Activated CD4-positive, alpha-beta T cell treated with anti-CD3 and anti-CD28 coated beads, Interleukin-2, amount 50 U/mL, for 48 hours (primary cell): ENCODE results near the gene TMEM245.

Source experiments
- DNase-seq, 2 experiments: peaks; one replicate each; pipeline ENCODE4 v3.0.0-alpha.2; 2020

The TMEM245 gene

DNA sequence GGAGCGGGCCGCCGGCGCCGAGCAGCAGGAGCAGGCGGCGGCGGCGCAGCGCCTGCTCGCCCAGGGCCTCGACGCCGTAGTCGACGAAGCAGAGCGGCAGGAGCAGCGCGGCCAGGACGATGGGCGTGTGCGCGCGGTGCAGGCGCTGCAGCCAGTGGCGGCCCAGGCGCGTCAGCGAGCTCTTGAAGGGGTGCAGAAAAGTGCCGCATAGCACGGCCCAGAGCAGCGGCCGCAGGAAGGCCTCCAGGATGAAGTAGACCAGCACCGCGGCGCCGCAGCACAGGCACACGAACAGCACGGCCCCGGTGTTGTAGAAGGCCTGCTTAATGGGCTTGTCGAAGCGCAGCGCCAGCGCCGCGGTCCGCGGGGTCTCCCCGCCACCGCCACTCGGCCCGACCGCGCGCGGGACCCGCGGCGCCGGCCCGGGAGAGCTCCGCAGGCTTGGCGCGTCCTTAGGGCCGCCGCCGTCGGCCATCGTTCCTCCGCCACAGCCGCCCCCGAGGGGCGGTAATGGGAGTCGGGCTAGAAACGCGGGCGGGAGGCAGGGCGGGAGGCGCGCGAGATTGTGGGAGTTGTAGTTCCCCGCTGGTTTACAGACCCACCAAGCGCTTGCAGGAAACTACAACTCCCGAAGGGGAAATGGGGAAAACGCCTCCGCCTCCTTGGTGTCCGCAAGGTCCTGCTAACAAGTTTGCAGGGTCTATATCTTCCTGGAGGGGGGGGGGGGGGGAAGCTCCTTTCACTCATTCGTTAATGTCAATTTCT lies at the start of gene TMEM245:
TMEM245 (minus strand) TSS at position 509 of the 765 bp plus-strand sequence; CDS start at position 475, 34 bp downstream.
- peak; percentile 93 to 95 for DNase-seq

DNA sequence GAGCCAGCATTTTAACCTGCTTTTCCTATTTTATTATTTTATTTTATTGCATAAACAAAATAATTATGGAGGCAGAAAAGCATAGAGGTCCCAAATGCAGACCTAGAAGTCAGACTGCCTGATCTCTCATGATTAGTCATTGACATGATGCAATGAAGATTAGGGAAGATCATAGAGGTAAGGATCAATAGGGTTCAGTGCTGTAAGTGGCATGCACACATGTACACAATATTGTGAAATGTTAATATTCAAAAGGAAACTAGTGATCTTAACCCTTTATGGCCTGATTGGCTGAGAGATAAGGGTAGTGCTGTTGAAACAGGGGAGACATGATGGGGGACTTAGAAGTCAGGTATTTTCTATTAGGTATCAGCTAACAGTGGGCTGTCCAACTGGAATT lies 48.4 kb upstream of the TMEM245 start:
- DNase-seq, result no peak

DNA sequence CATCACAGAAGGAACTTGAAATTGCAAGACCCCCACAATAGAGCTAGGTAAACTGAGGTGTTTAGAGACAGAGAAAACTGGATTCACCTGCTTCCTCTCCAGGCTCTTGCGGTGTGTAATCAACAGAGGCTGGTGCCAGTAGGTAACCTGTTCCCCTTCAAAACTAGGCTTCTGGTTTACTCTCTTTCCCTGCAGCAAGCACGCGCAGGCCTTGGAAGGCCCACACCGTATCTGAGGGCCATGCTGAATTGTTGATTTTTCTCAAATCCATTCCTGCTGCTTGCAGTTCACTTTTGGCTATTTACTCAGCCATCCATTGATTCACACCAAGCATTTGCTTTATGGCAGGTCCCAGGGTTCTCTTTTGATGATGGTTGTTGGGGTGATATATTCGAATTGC lies 48.0 kb upstream of the TMEM245 start:
- no peak for DNase-seq

DNA sequence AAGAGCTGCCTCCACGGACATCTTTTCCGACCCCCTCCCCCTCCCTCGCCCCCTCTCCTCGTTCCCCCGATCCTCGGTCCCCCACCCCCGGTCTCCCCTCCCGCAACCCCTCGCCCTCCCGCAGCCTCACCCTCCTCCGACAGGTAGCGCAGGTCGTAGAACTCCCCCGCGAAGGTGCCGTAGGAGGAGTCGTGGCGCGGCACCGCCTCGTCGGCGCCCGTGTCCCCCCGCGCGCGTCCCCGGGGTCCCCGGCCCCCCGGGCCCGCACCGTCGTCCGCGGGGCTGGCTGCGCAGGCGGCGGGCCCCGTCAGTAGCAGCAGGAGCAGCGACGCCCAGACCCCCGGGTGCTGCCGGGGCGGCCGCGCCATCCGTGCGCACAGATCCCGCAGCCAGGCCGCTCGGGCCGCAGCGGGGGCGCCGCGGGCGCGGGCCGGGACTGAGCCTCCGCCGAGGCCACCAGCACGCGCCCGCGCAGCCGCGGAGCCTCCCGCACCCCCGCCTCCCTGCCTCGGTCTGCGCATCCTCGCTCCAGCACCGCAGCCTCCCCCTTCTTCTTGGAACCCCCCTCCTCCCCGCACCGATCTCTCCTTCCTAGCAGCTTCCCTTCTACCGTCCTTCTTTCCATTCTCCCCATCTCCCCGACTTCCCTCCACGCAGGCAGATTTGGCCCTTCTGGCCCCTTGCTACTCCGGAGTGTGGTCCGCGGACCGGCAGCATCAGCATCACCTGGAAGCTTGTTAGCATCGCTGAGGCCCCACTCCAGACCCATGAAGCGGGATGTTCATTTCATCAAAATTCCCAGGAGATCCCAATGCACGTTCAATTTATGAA lies 47.2 kb upstream of the TMEM245 start, which contains the start of gene FRRS1L:
FRRS1L (minus strand) TSS at position 479 of the 831 bp plus-strand sequence; CDS start at position 368, 111 bp downstream.
- DNase-seq, result no peak

DNA sequence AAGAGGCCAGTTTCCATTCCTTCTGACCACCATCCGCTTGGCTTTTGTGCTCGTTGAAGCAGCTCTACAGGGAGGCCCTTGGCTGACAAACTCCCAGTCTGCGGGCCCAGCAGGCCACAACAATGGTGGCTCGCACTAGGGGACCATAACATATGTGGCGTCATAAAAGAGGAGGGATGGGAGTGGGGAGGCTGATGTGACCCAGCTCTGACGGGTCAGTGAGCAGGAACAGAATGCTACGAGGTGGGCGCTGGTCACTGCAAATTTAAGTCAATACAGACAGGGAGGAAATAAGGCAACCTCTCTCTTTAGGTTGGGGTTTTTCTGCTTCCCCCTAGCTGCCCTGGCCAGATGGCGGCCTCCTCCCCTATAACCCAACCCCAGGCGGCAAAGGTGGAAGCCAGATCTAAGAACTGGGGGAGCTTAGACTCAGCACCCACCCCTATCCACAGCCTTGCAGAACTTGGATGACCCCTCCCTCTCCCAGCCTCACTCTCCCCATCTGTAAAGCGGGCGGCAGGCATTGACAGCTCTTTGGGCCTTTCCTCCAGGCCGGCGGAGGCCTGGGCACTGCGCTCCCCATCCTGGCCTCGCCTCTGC lies 46.5 kb upstream of the TMEM245 start:
- DNase-seq, result no peak

DNA sequence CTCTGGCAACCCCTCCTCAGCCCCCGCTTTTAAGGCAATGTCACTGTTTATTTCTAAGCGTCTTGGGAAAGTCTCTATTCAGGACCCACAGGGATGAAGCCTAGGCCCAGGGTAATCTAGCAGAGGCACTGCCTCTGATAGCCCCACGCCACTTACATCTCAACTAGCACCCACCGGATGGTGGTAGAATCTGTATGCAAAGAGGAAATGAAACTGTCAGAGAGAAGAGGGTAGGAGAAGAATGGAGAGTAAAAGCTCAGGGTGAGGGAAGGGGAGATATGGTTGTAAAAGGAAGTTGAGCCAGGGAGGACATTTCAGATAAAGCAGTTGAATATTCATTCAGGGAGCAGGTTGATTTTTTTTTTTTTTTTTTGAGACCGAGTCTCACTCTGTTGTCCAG lies 44.3 kb upstream of the TMEM245 start:
- DNase-seq, result no peak

DNA sequence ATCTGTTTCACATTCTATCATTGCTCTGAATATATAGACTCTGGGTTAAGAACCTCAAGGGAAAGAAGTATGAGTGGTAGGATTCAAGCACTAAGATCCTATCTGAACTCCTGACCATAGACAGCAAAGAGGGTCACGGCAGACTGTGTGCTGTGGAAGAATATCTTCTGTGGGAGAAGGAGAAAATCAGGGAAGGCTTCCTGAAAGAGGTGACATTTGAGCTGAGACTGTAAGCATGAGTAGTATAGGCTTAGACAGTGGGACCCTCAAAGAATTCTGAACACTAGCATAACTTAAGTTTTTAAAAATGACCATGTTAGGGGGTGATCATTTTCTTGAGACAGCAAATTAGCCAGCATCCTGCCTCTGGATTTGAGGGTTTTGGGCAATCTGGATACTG lies 43.4 kb upstream of the TMEM245 start:
- no peak for DNase-seq

DNA sequence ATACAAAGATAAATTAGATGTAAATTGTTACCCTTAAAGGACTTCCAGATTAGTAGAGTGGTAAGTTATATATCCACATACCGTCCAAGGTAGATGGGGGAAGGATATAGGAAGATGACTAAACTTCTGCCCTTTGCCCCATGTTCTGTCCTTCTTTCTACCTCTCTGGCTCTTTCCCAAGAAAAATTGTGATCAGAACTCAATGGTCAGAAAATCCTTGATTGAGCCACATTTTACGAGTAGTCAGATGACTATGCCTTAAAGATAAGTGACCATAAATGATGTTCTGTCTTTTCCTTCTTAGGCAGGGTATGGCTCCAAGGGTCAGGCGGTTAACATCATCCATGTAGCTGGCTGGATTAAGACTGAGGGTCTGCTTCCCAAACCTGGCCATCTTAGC lies 42.9 kb upstream of the TMEM245 start:
- no peak for DNase-seq

DNA sequence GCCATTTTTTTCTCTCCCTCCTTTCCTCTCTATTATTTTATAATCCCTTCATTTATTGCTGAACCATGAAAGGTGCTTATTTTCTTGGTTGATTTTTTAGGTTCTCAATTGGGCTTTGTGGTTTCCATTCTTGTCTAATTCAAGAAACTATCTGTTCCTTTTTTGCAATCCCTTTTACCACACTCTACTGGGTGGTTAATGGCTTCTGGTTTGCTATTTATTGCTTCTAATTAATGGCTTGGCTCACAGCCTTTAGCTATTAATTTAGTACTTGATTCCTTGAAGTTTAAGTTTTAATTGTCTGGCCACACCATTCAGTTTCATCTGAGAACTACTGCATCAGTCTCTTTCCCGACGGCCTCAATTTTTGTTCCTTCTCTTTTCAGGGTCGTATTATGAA lies 41.7 kb upstream of the TMEM245 start:
- DNase-seq, result no peak

DNA sequence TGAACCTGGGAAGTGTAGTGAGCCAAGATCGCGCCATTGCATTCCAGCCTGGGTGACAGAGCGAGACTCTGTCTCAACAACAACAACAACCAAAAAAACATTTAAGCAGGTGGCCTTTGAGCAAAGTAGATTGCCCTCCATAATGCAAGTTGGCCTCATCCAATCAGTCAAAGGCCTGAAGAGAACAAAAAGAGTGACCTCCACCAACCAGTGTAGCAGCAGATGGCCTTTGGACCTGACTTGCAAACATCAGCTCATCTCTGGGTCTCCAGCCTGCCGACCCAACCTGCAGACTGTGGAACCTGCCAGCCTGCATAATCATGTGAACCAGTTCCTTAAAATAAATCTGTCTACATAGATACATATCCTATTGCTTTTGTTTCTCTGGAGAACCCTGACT lies 39.8 kb upstream of the TMEM245 start:
- DNase-seq, result no peak

DNA sequence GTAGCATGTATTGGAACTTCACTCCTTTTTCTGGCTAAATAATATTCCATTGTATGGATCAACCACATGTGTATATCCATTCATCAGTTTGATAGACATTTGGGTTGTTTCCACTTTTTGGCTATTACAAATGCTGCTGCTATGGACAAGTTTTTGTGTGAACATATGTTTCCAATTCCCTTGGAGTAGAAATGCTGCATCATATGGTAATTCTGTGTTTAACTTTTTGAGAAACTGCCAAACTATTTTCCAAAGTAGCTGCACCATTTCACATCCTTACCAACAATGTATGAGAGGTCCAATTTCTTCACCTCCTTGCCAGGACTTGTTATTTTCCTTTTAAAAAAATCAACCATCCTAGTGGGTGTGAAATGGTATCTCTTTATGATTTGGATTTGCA lies 38.9 kb upstream of the TMEM245 start:
- DNase-seq, result no peak

DNA sequence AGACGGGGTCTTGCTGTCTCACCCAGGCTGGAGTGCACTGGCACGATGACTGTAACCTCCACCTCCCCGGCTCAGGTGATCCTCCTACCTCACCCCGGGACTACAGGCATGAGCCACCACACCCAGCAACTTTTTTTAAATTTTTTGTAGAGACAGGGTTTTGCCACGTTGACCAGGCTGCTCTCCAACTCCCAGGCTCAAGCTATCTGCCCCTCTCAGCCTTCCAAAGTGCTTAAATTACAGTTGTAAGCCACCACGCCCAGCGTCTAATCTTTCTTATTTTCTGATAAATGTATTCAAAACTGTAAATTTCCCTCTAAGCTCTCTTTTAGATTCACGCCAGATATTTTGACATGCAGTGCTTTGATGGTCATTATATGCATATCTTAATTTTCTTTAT lies 37.0 kb upstream of the TMEM245 start:
- DNase-seq, result no peak

DNA sequence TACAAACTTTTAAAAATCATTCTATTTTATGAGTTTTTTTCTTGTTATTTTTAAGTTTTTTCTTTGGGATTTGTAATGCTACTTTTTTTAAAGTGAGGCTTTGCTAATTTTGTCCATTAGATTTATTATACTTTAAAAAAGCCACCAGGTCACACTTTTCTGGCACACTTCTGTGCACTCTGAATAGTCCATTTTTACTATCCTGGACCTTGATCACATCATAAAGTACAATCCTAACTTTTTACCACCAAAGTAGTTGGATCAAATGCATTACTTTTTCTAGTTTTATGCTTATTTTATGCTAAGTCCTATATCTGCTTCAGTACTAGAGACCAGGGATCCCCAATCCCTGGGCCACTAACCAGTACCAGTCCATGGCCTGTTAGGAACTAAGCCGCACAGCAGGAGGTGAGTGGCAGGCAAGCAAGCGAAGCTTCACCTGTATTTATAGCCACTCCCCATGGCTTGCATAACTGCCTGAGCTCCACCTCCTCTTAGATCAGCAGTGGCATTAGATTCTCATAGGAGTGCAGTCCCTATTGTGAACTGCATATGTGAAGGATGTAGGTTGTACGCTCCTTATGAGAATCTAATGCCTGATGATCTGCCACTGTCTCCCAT lies 31.3 kb upstream of the TMEM245 start:
- no peak for DNase-seq

DNA sequence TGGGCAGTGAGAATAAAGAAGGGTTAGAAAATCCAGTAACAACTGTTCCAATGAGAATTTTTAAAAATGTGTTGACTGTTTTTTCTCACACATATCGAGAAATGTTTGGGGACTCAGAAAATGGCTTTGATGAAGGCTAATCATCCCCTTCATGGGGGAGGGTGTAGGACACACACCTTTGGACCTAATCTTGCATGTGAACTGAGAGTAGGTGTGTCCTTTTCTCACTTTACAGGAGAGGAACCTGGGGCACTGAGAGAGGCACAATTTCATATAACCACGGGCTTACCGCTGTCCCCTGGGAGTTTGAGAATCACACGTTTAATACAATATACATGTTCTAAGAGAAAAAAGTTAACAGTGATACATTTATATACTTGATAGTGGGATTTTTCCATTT lies 30.0 kb upstream of the TMEM245 start:
- no peak for DNase-seq

DNA sequence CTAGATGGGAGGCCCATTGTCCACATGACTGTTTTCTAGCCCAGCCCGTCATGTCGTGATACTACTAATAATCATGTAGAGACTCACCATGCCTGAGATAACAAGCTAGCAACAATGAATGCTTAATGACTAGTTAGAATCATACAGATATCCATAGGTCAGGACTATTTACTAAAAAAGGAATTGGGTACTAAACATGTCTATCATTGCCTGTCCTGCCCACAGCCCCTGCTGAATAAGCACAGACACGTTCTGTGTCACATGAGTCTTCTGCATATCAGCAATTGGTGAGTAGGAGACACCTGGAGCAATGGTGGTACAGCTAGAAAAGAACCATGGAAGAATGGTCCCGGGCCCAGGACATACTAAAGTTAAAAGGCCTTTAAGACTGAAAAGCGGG lies 29.3 kb upstream of the TMEM245 start:
- DNase-seq, result no peak

DNA sequence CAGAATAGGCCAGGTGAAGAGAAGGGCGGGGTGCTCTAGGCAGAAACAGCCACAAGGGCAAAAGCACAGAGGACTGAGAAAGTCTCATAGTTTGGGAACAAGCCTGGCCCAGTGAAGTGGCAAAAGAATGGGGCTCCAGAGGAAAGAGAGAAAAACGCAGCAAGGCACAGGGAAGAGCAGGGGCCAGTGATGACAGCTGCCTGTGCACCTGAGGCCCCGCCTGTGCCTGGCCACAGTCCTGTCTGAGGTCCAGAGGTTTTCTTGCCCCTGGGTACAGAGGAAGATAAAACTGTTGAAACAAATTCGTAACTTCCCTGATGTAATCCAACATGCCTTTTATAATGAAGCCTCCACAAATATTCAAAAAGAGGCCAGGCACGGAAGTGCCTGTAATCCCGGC lies 25.3 kb upstream of the TMEM245 start:
- DNase-seq, result no peak

DNA sequence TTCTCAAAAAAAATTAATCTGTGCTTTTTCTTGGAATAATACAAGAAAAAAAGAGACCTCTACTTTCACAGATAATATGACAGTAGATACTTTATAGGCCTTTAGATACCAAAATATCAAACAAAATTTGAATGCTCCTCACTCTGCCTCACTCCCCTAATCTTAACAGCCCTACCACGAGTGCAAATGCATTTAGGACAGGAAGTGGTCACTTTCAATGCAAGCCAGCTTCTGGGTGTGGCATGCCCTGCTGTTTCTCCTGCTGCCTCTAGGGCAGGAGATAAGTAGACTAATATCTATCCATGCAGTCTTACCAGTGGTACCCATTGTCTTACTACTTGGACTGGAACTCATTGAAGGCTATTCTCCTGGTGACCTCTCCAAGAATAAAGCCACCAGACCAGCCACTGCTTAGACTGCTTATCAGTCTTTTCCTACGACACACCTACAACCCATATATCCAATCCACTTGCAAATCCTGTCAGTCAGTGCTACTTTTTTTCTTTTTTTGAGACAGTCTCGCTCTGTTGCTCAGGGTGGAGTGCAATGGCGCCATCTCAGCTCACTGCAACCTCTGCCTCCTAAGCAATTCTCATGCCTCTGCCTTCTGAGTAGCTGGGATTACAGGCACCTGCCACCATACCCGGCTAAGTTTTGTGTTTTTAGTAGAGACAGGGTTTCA lies 24.3 kb upstream of the TMEM245 start:
- peak in 1 of 2 experiments; percentile 21 for DNase-seq

DNA sequence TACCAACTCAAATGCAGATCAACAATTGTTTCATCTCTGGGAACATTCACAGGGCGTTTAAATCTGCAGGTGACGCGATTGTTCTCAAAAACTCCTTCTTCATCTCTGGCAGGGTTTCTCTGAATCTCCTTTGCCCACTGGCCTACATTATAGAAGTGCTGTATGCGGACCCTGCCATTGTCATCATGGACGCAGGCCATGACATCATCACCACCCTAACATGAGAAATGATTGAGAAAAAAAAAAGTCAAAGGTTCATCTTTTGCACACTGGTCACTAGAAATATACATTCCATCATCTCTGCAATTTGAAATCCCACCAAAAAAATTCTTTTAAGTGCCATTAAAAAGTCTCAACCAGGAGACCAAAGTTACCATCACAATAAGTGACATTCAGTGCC lies 21.6 kb upstream of the TMEM245 start:
- no peak for DNase-seq

DNA sequence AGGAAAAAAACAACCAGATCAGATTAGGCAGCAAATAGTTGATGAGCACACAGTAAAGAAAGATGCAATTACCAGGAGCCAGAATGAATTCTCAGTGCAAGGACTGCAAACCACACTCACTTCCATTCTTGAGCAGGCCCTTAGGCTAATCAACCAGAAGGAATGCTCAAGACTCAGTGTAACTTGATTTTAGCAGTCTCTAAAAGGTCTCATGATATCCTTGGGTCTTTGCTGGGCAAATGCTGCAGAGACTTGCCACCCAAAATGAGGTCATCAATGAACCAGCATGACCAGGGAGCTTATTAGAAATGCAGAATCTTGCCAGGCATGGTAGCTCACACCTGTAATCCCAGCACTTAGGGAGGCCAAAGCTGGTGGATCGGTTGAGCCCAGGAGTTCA lies 20.1 kb upstream of the TMEM245 start:
- DNase-seq, result no peak

DNA sequence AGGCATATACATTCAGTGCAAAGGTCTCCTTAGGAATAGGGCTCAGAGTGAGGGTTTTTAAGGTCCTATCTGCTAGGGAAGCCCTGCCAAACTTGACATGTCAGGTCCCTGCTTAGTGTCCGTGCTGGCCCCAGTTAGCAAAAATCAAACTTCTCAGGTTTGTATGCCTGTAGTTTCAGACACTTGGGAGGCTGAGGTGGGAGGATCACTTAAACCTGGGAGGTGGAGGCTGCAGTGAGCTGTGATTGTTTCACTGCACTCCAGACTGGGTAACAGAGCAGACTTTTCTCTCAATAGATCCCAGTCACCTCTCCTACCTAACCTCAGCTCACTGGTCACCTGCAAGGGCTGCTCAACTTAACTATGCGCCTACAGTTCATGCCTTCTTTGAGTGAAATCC lies 18.7 kb upstream of the TMEM245 start:
- no peak for DNase-seq

DNA sequence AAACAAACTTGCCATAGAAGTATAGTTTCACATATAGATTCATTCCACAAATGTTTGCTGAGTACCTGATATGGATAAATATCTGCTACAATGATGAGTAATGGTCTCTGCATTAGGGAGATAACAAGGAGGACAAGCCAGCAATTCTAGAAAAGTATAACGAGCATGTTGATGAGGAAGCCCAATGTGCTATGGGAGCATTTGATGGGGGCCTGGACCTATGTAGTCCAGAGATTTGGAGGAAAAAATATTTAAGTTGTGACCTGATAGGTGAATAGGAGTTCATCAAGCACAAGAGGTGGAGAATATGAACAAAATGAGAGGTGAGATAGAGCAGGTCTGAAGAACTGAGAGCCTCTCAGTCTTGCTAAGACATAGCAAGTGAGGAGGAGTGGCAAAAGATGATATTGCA lies 14.4 kb upstream of the TMEM245 start:
- no peak for DNase-seq

DNA sequence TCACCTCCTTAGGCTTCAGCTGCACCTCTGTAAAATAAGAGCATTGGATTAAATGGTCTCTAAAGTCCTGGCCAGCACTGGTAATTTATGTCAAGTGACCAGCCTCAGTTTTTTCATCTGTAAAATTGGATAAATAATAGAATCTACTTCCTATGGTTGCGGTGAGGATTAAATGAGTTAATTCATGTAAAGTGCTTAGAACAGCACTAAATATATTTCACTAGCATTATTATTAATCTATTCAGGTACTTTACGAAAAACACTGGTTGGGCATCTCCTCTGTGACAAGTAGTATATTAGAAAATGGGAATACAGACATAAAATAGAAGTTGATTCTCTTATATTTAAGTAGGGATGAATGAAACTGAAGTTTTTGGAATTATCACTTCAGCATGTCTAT lies 13.8 kb upstream of the TMEM245 start:
- no peak for DNase-seq

DNA sequence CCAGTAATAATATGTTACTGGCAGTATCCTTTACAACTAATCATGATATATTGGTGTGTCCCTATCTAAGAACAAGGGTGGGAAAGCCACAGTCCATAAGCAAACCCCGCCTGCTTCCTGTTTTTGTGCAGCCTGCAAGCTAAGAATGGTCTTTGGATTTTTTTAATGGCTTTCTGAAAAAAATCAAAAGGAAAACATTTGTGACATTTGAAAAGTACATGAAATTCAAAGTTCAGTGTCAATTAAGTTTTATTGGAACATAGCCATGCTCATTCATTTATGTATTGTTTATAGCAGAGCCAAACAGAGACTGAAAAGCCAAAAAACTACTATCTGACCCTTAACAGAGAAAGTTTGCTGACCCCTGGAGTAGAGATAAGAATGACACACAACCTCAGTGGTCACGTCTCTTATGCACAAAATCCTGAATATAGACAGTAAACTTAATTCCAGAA lies 12.8 kb upstream of the TMEM245 start:
- no peak for DNase-seq
